Transverse colon (tissue), 4 donors: ENCODE measurements around the gene CHID1.

Experiments used
- EP300 ChIP-seq: sonication (generic); formaldehyde crosslinking; IDR thresholded peaks from one replicate; pipeline ENCODE4 v1.6.1; 2017; ENCODE audit warnings: antibody characterized with exemption, low read depth
- POLR2A ChIP-seq: fragments of 450-650 bp; IDR thresholded peaks from one replicate; pipeline ENCODE4 v1.6.1; 2016; ENCODE audit warnings: antibody characterized with exemption, mild to moderate bottlenecking, moderate library complexity
- POLR2AphosphoS5 ChIP-seq, 3 donors: sonication (generic); formaldehyde crosslinking; IDR thresholded peaks; one replicate each; pipeline ENCODE4 v1.6.1; 2016; ENCODE audit warnings: antibody characterized with exemption in 3 of 3
- TF ChIP-seq, protein P1 (sequence below), 5 experiments: fragments of 200-600 bp in 3 of 5; fragments of 450-650 bp in 2 of 5; sonication (generic) in 3 of 5; IDR thresholded peaks; 1 replicate in 2 of 5; 2 replicates in 3 of 5; pipeline ENCODE4 v1.5.1; 2016 to 2017; ENCODE audit warnings: antibody characterized with exemption in 5 of 5, inconsistent platforms in 3 of 5, mild to moderate bottlenecking in 2 of 5, moderate library complexity in 1 of 5

DNA sequence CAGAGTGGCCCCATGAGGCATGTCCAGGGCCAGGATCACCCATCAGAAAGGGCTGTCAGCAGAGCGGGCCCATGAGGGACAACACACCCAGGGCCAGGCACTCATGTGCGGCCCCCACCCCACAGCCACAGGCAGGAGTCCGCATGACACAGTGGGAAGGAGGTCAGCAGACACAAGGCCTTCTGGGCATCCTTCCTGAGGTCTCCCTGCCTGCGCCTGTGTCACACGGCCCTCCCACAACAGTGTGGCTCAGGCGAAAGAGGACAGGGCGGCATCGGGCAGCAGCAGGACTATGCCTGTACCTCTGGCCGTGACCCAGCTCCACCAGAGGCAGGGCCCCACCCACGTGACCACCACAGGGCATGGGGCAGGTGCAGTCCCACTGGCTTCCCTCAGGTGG, 27.1 kb downstream of the CHID1 start:
- TF ChIP-seq POLR2A (no peak), POLR2AphosphoS5 (IDR thresholded peaks at IDR 0.05) (no peak), EP300 (no peak)
- TF ChIP-seq, protein P1, sequence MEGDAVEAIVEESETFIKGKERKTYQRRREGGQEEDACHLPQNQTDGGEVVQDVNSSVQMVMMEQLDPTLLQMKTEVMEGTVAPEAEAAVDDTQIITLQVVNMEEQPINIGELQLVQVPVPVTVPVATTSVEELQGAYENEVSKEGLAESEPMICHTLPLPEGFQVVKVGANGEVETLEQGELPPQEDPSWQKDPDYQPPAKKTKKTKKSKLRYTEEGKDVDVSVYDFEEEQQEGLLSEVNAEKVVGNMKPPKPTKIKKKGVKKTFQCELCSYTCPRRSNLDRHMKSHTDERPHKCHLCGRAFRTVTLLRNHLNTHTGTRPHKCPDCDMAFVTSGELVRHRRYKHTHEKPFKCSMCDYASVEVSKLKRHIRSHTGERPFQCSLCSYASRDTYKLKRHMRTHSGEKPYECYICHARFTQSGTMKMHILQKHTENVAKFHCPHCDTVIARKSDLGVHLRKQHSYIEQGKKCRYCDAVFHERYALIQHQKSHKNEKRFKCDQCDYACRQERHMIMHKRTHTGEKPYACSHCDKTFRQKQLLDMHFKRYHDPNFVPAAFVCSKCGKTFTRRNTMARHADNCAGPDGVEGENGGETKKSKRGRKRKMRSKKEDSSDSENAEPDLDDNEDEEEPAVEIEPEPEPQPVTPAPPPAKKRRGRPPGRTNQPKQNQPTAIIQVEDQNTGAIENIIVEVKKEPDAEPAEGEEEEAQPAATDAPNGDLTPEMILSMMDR (IDR thresholded peaks at IDR 0.05), result no peak
